GM12892 (cell line): ENCODE results near the gene ZNF366.

Experiments
- POLR2A ChIP-seq: IDR thresholded peaks from 2 replicates; pipeline ENCODE4 v1.6.1; 2011; ENCODE audit warnings: low read depth, low read length, control low read depth
- POLR2AphosphoS5 ChIP-seq: IDR thresholded peaks from 2 replicates; pipeline ENCODE4 v1.6.1; 2011; ENCODE audit warnings: low read depth, low read length, control low read depth
- TAF1 ChIP-seq: IDR thresholded peaks from 2 replicates; pipeline ENCODE4 v1.6.1; 2011; ENCODE audit warnings: low read depth, mild to moderate bottlenecking, control low read depth, low read length, borderline replicate concordance

- TF ChIP-seq POLR2AphosphoS5 (no peak), POLR2A (no peak), TAF1 (no peak)
These were observed 26.4 kb downstream of the ZNF366 start for GRCh38 chr5:72480841-72481240.
